Erythroblast (primary cell): ENCODE measurements around the gene IMMP2L.
"Not testable (repeated sequence)": the region's sequence is repeated elsewhere in the genome, so short reads cannot be mapped to it uniquely, and the experiment has no call there.

Source experiments
- GATA1 ChIP-seq: IDR thresholded peaks from 2 replicates; pipeline ENCODE4 v1.6.1; 2011; ENCODE audit warnings: low read depth, mild to moderate bottlenecking, control low read depth, low read length, moderate library complexity
- POLR2A ChIP-seq: IDR thresholded peaks from 2 replicates; pipeline ENCODE4 v1.6.1; 2011; ENCODE audit warnings: mild to moderate bottlenecking, low read length

- TF ChIP-seq POLR2A, GATA1: not testable (repeated sequence)
Measured at GRCh38 chr7:111249807-111250206, 312.5 kb downstream of the IMMP2L start.
